ENCODE results near the gene WNT5B.
"Not testable (repeated sequence)": the region's sequence is repeated elsewhere in the genome, so short reads cannot be mapped to it uniquely, and the experiment has no call there.

The WNT5B gene

DNA sequence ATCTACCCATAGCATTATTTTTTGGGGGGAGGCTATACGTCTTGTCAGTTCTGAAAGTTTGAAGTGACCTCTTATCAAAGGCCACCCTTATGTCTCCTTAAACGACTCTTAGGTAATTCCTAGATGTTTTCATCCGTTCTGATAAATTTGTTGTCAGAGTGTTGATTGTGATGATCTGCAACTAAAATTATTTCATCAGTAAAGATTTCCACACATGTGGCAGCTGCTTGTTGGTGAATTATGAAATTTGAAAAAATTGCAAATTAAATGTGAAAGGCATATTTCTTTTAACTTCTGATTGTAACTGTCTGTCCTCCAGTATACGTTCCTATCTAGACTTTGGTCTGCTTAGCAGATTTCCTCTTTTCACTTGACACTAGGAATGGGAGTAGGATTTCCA, 63.2 kb downstream of the WNT5B start:
- no peak for FAIRE-seq

DNA sequence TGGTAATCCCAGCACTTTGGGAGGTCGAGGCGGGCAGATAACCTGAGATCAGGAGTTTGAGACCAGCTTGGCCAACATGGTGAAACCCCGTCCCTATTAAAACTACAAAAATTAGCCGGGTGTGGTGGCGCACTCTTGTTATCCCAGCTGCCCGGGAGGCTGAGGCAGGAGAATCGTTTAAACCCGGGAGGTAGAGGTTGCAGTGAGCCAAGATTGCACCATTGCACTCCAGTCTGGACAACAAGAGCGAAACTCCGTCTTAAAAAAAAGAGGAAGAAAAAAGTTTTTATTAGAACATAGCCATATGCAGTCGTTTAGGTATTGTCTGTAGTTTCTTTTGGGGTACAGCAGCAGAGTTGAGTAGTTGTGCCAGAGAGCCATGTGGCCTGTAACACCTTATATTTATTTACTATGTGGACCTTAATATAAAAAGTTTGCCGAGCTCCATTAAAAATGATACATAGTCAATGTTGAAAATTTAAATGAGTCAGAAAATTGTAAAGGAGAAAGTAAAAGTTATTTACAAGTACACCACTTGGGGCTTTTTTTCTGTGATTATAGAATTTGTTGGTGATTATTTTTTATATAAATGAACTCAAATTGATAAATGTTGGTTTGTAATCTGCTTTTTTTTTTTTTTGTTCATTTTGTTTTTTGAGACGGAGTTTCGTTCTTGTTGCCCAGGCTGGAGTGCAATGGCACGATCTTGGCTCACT, 64.0 kb downstream of the WNT5B start:
- FAIRE-seq: no peak

DNA sequence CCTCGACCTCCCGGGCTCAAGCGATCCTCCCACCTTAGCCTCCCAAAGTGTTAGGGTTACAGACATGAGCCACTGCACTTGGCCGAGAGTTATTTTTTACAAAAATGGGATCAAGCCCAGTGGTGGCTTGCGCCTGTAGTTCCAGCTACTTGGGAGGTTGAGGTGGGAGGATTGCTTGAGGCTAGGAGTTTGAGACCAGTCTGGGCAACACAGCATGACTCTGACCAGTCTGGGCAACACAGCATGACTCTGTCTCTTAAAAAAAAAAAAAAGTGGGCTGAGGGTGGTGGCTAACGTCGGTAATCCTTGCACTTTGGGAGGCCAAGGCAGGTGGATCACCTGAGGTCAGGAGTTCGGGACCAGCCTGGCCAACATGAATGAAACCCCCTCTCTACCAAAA, 66.1 kb downstream of the WNT5B start:
- not testable (repeated sequence) for FAIRE-seq

DNA sequence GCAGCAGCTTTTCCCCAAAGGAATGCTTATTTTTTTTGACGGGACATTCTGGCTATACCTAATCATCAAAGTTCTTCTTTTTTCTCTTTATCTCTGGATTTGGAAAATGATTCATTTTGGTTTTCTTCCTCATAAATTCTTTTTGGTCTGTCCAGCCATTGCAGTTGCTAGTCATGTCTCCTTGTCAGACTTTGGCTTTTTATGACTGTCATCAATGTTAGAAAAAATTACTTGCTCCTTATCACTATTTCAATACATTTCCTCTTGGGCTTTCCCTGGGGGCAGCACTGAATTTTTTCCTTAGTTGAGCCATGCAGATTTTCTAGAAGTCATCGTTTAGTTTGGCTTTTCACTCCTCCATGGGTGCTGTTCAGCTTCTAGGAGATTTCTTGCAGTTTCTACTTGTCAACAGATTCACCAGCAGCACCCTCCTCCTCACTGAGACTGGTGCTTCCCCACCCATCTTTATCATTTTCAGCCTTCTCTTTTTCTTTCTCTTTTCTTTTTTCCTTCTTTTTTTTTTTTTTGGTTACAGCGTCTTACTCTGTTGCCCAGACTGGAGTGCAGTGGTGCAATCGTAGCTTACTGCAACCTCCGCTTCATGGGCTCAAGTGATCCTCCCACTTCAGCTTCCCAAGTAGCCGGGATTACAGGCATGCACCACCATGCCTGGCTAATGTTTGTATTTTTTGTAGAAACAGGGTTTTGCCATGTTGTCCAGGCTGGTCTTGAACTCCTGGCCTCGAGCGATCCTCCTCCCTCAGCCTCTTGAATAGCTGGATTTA, 67.0 kb downstream of the WNT5B start:
- FAIRE-seq: no peak

DNA sequence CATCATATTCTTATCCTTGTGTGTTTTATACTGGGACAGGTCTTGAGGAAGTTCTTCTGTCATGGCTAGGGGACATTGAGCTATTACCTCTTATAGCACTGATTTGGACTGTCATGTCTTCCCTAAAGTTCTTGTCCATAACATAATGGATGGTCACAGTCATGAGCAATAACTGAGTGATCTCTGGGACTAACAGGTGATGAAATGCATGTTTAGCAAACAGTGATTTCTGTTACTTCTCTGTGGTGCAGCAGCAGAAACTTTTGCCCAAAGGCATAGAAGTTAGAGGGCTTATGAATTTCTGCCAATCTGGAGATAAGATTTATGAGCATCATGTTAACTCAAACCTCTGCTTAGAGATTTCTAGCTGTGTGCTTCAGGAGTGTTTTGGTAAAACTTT, 67.8 kb downstream of the WNT5B start:
- FAIRE-seq: no peak

Data from endometrium (tissue), 2 donors.